Mesothelial cell of epicardium (in vitro differentiated cells): Measurements from ENCODE around the gene PERP. TPM values are rescaled to one million over a fixed set of nuclear protein-coding genes. Genes with fewer than 3 reads are reported as not detected.

Experiments
- DNase-seq, 2 experiments: peaks; one replicate each; pipeline ENCODE4 v3.0.0; 2021; ENCODE audit warnings: low spot score in 2 of 2; ENCODE audit not compliant: unreplicated experiment in 2 of 2
- H3K27ac Mint-ChIP-seq: 2 replicates; pipeline ENCODE4 v1.8.0; 2021; ENCODE audit warnings: mixed read lengths
- H3K27me3 Mint-ChIP-seq: 2 replicates; pipeline ENCODE4 v1.8.0; 2021; ENCODE audit warnings: low read depth, mixed read lengths
- H3K36me3 Mint-ChIP-seq: 2 replicates; pipeline ENCODE4 v1.8.0; 2021; ENCODE audit warnings: mixed read lengths
- H3K4me1 Mint-ChIP-seq: 2 replicates; pipeline ENCODE4 v1.8.0; 2021; ENCODE audit warnings: mixed read lengths
- H3K4me3 Mint-ChIP-seq: 2 replicates; pipeline ENCODE4 v1.8.0; 2021; ENCODE audit warnings: mild to moderate bottlenecking, moderate library complexity, mixed read lengths
- H3K9me3 Mint-ChIP-seq: 2 replicates; pipeline ENCODE4 v1.8.0; 2021; ENCODE audit warnings: mixed read lengths
- CTCF ChIP-seq: fragments of 200-600 bp; sonication (generic); IDR thresholded peaks from one replicate; pipeline ENCODE4 v1.5.0; 2021; ENCODE audit warnings: antibody characterized with exemption; ENCODE audit not compliant: unreplicated experiment
- total RNA-seq: library from RNA; stranded (reverse); gene quantifications from 3 replicates; pipeline ENCODE4 v1.2.1, GENCODE V29; 2021

PERP gene
- total RNA-seq, 1 donor from 2014 or later: 55.6 TPM

GRCh38 chr6:138116661-138116999 is 9.4 kb upstream of the PERP start:
- DNase-seq: no peak
- Mint-ChIP-seq H3K36me3 (no peaks in the 10 kb centered on the region), H3K4me3 (no peak overlapping the region), H3K4me1 (peaks cover 26% of the 10 kb centered on the region), H3K27me3 (peaks cover 19% of the 10 kb centered on the region), H3K27ac (no peak overlapping the region), H3K9me3 (peaks cover 12% of the 10 kb centered on the region)
- no peak for TF ChIP-seq CTCF

GRCh38 chr6:138115877-138116660 is 8.8 kb upstream of the PERP start:
- TF ChIP-seq CTCF: peak; percentile 89
- no peak overlapping the region for H3K4me3 Mint-ChIP-seq
- H3K36me3 Mint-ChIP-seq: no peaks in the 10 kb centered on the region
- DNase-seq: no peak
- H3K27ac Mint-ChIP-seq: no peak overlapping the region
- peaks cover 12% of the 10 kb centered on the region for H3K9me3 Mint-ChIP-seq
- H3K4me1 Mint-ChIP-seq: peaks cover 20% of the 10 kb centered on the region
- peaks cover 19% of the 10 kb centered on the region for H3K27me3 Mint-ChIP-seq

GRCh38 chr6:138115201-138115600 is 8.0 kb upstream of the PERP start:
- H3K4me3 Mint-ChIP-seq: no peak overlapping the region
- no peaks in the 10 kb centered on the region for H3K36me3 Mint-ChIP-seq
- no peak overlapping the region for H3K27ac Mint-ChIP-seq
- DNase-seq: no peak
- peaks cover 14% of the 10 kb centered on the region for H3K4me1 Mint-ChIP-seq
- H3K27me3 Mint-ChIP-seq: peaks cover 19% of the 10 kb centered on the region
- no peak for TF ChIP-seq CTCF
- H3K9me3 Mint-ChIP-seq: peaks cover 12% of the 10 kb centered on the region

- peaks cover 19% of the 10 kb centered on the region for H3K27me3 Mint-ChIP-seq
- H3K9me3 Mint-ChIP-seq: peaks cover 3% of the 10 kb centered on the region
- H3K4me1 Mint-ChIP-seq: peaks cover 17% of the 10 kb centered on the region
- DNase-seq: no peak
- no peak overlapping the region for H3K27ac Mint-ChIP-seq
- no peak for TF ChIP-seq CTCF
- H3K4me3 Mint-ChIP-seq: no peak overlapping the region
- H3K36me3 Mint-ChIP-seq: no peaks in the 10 kb centered on the region
These were observed 6.5 kb upstream of the PERP start for GRCh38 chr6:138113588-138114210.

GRCh38 chr6:138110229-138110628 is 3.0 kb upstream of the PERP start:
- peaks cover 14% of the 10 kb centered on the region for H3K4me1 Mint-ChIP-seq
- H3K27me3 Mint-ChIP-seq: peaks cover 17% of the 10 kb centered on the region
- H3K9me3 Mint-ChIP-seq: no peaks in the 10 kb centered on the region
- no peak for TF ChIP-seq CTCF
- DNase-seq: no peak
- no peak overlapping the region for H3K27ac Mint-ChIP-seq
- no peak overlapping the region for H3K4me3 Mint-ChIP-seq
- H3K36me3 Mint-ChIP-seq: no peaks in the 10 kb centered on the region
